ENCODE measurements around the gene DRD2. TPM values are rescaled to one million over a fixed set of nuclear protein-coding genes. Genes with fewer than 3 reads are reported as not detected.

DRD2 gene
- total RNA-seq, 1 experiment from 2014 or later, result 0.44 TPM

DNA sequence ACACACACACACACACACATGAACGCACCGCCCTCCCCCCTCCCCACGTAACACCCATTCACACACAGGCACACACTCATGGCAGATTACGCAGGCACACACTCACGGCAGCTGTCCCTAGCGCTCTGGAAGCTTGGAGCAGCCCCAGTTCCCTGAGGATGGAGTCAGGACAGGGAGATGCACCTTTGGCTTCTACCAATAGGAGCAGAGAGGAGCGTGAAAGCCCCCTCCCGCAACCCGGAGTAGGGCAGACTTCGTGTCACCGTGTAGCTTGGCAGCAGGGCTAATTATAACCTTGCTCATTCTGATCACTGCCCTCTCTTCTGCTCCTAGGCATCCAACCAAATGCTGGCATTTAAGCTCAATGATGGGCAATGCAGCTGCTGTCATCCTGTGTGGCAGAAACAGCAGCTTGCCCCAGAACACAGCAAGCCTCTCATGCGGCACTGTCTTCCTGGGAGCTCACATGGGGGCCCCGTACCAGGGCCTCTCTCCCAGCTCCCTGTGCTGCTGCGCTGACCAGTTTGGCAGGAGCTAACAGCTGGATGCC is 55.7 kb downstream of the DRD2 start:
- H2BK15ac ChIP-seq (ENCODE audit: low read depth, low read length), result no peak overlapping the region
- H3K27me3 ChIP-seq (ENCODE audit: insufficient read depth, low read length), result no peaks in the 10 kb centered on the region
- H4K8ac ChIP-seq (replicated peaks; ENCODE audit: insufficient read length, low read depth, low read length), result no peak overlapping the region
- no peaks in the 10 kb centered on the region for H3K79me1 ChIP-seq (ENCODE audit: insufficient read depth, low read depth, low read length, poor library complexity, severe bottlenecking)
- H3K9ac ChIP-seq (ENCODE audit: extremely low read depth, insufficient read length, low read length), result no peak overlapping the region
- no peaks in the 10 kb centered on the region for H3K9me3 Mint-ChIP-seq
- no peak overlapping the region for H3K4me2 ChIP-seq (ENCODE audit: insufficient read depth, insufficient read length, low read length)
- no peak overlapping the region for H3T11ph ChIP-seq (ENCODE audit: low read length)
- H4K91ac ChIP-seq (ENCODE audit: insufficient read length, low read depth, low read length), result no peak overlapping the region
- no peak overlapping the region for H3K27ac Mint-ChIP-seq
- no CpG with 5 or more reads among the region's 14 CpGs for WGBS (ENCODE audit: extremely low coverage, insufficient read length, low lambda C conversion rate)
- peaks cover 9% of the 10 kb centered on the region for H3K27me3 Mint-ChIP-seq (ENCODE audit: low read depth)
- no peak overlapping the region for H2BK20ac ChIP-seq (ENCODE audit: low read depth, low read length, poor library complexity, severe bottlenecking)
- no peaks in the 10 kb centered on the region for H3K4me1 ChIP-seq (ENCODE audit: insufficient read depth, low read length)
- H4K20me1 ChIP-seq (ENCODE audit: control insufficient read depth, insufficient read depth, insufficient read length), result no peaks in the 10 kb centered on the region
- no peaks in the 10 kb centered on the region for H3K79me2 ChIP-seq (ENCODE audit: insufficient read depth, low read length)
- no peak for TF ChIP-seq CTCF (conservative IDR thresholded peaks at IDR 0.05)
- no peak overlapping the region for H3K23ac ChIP-seq (ENCODE audit: insufficient read length, low read depth, low read length)
- no peak overlapping the region for H2BK12ac ChIP-seq (ENCODE audit: insufficient read length, low read depth, low read length)
- H3K36me3 Mint-ChIP-seq (ENCODE audit: insufficient read depth in 1 of 3, low read depth in 3 of 3), result no peaks in the 10 kb centered on the region
- no peak overlapping the region for H2BK120ac ChIP-seq (ENCODE audit: low read depth, low read length, poor library complexity, severe bottlenecking)
- H2BK5ac ChIP-seq (ENCODE audit: insufficient read length, low read length), result no peak overlapping the region
- H3K18ac ChIP-seq (ENCODE audit: insufficient read length, low read depth, low read length), result no peak overlapping the region
- no peaks in the 10 kb centered on the region for H3K23me2 ChIP-seq (ENCODE audit: insufficient read length, low read depth, low read length, poor library complexity, severe bottlenecking)
- H2AK5ac ChIP-seq (ENCODE audit: insufficient read length, low read length), result no peak overlapping the region
- no peaks in the 10 kb centered on the region for H3K4me1 Mint-ChIP-seq
- no peak overlapping the region for H3K4ac ChIP-seq (ENCODE audit: low read depth, low read length)
- no peak overlapping the region for H3K4me3 Mint-ChIP-seq
- H2AFZ ChIP-seq (ENCODE audit: low read length), result no peak overlapping the region
- no peak overlapping the region for H3K27ac ChIP-seq (ENCODE audit: insufficient read length, low read depth, low read length)
- no peaks in the 10 kb centered on the region for H3K9me3 ChIP-seq (ENCODE audit: control insufficient read depth, low read depth, low read length)
- H3K56ac ChIP-seq (ENCODE audit: insufficient read length, low read depth, low read length), result no peak overlapping the region
- no peak for DNase-seq
- no peak overlapping the region for H4K5ac ChIP-seq (ENCODE audit: insufficient read length, low read depth, low read length)
- H3K14ac ChIP-seq (ENCODE audit: insufficient read depth, low read length), result no peak overlapping the region

Data from H9 (cell line).